Measurements from ENCODE around the gene ABT1.

DNA sequence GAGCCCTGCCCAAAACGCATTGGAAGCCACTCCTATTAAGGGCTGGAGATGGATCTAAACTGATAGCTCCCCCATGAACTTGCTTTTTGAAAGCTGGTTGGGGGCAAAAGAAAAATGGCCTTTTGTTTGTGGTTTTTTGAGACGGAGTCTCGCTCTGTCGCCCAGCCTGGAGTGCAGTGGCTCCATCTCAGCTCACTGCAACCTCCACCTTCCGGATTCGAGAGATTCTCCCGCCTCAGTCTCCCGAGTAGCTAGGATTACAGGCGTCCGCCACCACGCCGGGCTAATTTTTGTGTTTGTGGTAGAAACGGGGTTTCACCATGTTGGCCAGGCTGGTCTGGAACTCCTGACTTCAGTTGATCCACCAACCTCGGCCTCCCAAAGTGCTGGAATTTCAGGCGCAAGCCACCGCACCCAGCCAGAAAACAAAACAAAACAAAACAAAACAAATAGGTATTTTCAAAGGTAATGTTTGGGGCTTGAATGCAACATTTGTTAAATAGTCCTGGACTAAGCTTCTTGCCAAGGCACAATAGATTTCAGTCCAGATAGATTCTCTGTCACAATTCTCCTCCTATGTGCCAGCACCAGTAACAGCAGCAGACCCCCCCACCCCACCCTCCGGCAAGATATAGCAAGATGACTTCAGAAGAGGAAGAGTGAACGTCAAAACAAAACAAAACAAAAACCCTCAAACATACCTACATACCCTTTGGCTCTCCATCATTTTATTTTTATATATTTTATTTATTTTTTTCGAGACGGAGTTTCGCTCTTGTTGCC, 26.5 kb upstream of the ABT1 start:
- TF ChIP-seq, protein P1, sequence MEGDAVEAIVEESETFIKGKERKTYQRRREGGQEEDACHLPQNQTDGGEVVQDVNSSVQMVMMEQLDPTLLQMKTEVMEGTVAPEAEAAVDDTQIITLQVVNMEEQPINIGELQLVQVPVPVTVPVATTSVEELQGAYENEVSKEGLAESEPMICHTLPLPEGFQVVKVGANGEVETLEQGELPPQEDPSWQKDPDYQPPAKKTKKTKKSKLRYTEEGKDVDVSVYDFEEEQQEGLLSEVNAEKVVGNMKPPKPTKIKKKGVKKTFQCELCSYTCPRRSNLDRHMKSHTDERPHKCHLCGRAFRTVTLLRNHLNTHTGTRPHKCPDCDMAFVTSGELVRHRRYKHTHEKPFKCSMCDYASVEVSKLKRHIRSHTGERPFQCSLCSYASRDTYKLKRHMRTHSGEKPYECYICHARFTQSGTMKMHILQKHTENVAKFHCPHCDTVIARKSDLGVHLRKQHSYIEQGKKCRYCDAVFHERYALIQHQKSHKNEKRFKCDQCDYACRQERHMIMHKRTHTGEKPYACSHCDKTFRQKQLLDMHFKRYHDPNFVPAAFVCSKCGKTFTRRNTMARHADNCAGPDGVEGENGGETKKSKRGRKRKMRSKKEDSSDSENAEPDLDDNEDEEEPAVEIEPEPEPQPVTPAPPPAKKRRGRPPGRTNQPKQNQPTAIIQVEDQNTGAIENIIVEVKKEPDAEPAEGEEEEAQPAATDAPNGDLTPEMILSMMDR (IDR thresholded peaks at IDR 0.05): no peak
- no peak for TF ChIP-seq JUND (IDR thresholded peaks at IDR 0.05)

Measured in SK-N-SH (cell line).